Thyroid gland (tissue), 4 donors: Measurements from ENCODE around the gene KCNMA1. TPM values are rescaled to one million over a fixed set of nuclear protein-coding genes. Genes with fewer than 3 reads are reported as not detected.

Experiments
- DNase-seq, 2 donors: peaks; one replicate each; pipeline ENCODE4 v3.0.0-alpha.2; 2019
- H3K27ac ChIP-seq, 3 donors: fragments of 200-600 bp; sonication (generic); 1 replicate in 2 of 3; 2 replicates in 1 of 3; pipeline ENCODE4 v1.5.1; 2016 to 2019; ENCODE audit warnings: mild to moderate bottlenecking in 1 of 3, moderate library complexity in 1 of 3
- H3K27me3 ChIP-seq: fragments of 200-600 bp; sonication (generic); one replicate; pipeline ENCODE4 v1.5.1; 2019
- H3K36me3 ChIP-seq, 2 donors: fragments of 200-600 bp; sonication (generic); one replicate each; pipeline ENCODE4 v1.5.1; 2016 to 2019
- H3K4me1 ChIP-seq, 2 donors: fragments of 200-600 bp; sonication (generic); one replicate each; pipeline ENCODE4 v1.5.1; 2017 to 2019
- H3K4me3 ChIP-seq, 3 donors: fragments of 200-600 bp; sonication (generic); replicated peaks in 1 of 3; 1 replicate in 2 of 3; 2 replicates in 1 of 3; pipeline ENCODE4 v1.5.1; 2016; ENCODE audit warnings: mild to moderate bottlenecking in 1 of 3
- H3K9me3 ChIP-seq: fragments of 200-600 bp; sonication (generic); one replicate; pipeline ENCODE4 v1.5.1; 2017
- CTCF ChIP-seq, 6 experiments: fragments of 200-600 bp in 3 of 6; fragments of 450-650 bp in 3 of 6; sonication (generic) in 3 of 6; IDR thresholded peaks; one replicate each; pipeline ENCODE4 v1.5.1; 2016 to 2019; ENCODE audit warnings: antibody characterized with exemption in 6 of 6, mild to moderate bottlenecking in 2 of 6, inconsistent platforms in 1 of 6, moderate library complexity in 1 of 6
- POLR2A ChIP-seq, 2 donors: fragments of 450-650 bp; IDR thresholded peaks; one replicate each; pipeline ENCODE4 v1.6.1; 2017; ENCODE audit warnings: antibody characterized with exemption in 2 of 2, mild to moderate bottlenecking in 2 of 2, moderate library complexity in 1 of 2
- WGBS, 2 donors: methylation state at CpG; one replicate each; pipeline ENCODE4 v1.1.5; 2017; 5-methylcytosine and 5-hydroxymethylcytosine counted together
- intact Hi-C: fragments of 100-400 bp; cut with DNase I; formaldehyde crosslinking; loops from one replicate; pipeline ENCODE4 v1.15.1; 2023
- total RNA-seq, 4 donors: library from RNA; depleted of rRNA; stranded (reverse); fragments of >200 nt; gene quantifications; one replicate each; pipeline ENCODE4 v1.2.3, GENCODE V29; 2016

KCNMA1 gene
- total RNA-seq, 4 donors from 2014 or later, result 2.5 to 5.1 (median 3.6) TPM

GRCh38 chr10:76991621-76992020 lies 646.0 kb downstream of the KCNMA1 start:
- TF ChIP-seq CTCF (IDR thresholded peaks at IDR 0.05) (no peak), POLR2A (IDR thresholded peaks at IDR 0.05) (no peak)
- Histone ChIP-seq H3K36me3 (no peaks in the 10 kb centered on the region), H3K27ac (no peak overlapping the region), H3K27me3 (no peaks in the 10 kb centered on the region), H3K4me1 (no peaks in the 10 kb centered on the region), H3K9me3 (no peaks in the 10 kb centered on the region), H3K4me3 (no peak overlapping the region)
- no peak for DNase-seq
- 51 to 77% methylated on average over 2 of the region's 2 CpGs for WGBS, 2 donors
- intact Hi-C loops, result no loop called here

DNA sequence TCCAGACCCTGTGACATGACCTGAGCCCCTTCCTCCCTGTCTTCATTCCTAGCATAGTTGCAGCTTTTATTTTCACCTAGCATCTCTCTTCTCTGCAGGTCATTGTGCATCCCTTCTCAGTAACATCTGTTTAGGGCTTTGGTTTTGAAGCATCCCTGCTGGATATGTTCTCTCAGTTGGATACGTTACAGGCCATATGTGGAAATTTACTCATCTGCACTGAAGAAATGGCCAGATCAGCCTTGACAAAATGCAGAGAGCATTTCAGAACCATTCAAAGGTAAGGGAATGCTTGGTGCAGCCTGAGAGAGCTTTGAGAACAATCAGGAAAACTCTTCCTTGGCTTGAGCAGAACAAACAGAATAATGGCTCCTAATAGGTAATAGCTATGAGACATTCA lies 647.0 kb downstream of the KCNMA1 start:
- intact Hi-C loops, result no loop called here
- no peak overlapping the region for H3K4me3 ChIP-seq
- WGBS, 2 donors, result 95 to 100% methylated on average over 1 of the region's 1 CpG

DNA sequence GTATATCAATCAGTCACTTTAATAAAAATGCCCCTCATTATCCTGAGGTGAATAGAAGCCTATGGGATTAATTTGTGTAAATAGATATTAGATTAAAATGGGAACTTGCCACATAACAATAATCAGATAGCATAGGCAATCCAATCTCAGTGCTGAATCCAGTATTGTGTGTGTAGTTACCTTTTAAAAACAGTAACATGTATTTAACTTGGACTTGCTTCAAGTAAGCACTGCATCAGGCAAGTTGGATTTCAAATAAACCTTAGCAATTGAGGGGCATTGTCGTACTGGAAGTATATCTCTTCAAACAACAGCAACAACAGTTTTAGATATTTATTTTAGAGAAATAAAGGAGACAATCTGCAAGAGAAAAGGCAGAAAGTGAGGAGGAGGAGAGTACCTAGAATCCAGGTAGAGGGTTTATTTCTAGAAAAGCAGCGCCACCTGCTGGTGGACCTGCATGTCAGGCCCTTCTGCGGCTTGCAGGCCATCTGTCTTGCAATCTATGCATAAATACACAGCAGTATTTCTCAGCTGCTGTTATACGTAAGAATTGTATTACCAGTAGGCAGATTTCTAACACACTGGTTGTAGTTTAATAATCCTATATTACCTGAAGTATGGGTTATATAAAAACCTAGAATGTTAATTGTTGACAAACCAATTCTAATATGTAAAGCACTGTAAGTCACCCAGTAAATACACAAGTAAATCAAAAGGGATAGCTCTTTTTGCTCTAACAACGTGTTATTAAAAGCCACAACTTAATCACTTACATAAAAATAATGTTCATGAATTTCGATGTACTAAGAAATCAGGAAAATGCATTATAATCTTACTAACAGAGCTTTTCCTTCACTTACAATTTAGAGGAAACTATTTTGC lies 652.8 kb downstream of the KCNMA1 start:
- no peak overlapping the region for H3K4me3 ChIP-seq
- intact Hi-C loops, result no loop called here
- no peaks in the 10 kb centered on the region for H3K4me1 ChIP-seq
- no peaks in the 10 kb centered on the region for H3K36me3 ChIP-seq
- peak; percentile 65 to 80 for DNase-seq
- 16 to 19% methylated on average over 6 of the region's 6 CpGs for WGBS, 2 donors
- TF ChIP-seq POLR2A (IDR thresholded peaks at IDR 0.05) (no peak), CTCF (IDR thresholded peaks at IDR 0.05) (peak; percentile 58 to 93 (median 66))
- H3K27me3 ChIP-seq, result no peaks in the 10 kb centered on the region
- H3K27ac ChIP-seq, result no peak overlapping the region
- H3K9me3 ChIP-seq, result no peaks in the 10 kb centered on the region

More for the DNA sequence above, 647.0 kb downstream of the KCNMA1 start:
- DNase-seq, result no peak
- Histone ChIP-seq H3K36me3 (no peaks in the 10 kb centered on the region), H3K9me3 (no peaks in the 10 kb centered on the region), H3K27ac (no peak overlapping the region), H3K27me3 (no peaks in the 10 kb centered on the region), H3K4me1 (no peaks in the 10 kb centered on the region)
- TF ChIP-seq POLR2A (IDR thresholded peaks at IDR 0.05) (no peak), CTCF (IDR thresholded peaks at IDR 0.05) (no peak)

GRCh38 chr10:76983624-76984023 lies 654.0 kb downstream of the KCNMA1 start:
- Histone ChIP-seq H3K4me3 (no peak overlapping the region), H3K27ac (no peak overlapping the region), H3K36me3 (no peaks in the 10 kb centered on the region), H3K4me1 (no peaks in the 10 kb centered on the region), H3K9me3 (no peaks in the 10 kb centered on the region), H3K27me3 (no peaks in the 10 kb centered on the region)
- 89% methylated on average over 3 of the region's 3 CpGs for WGBS, 2 donors
- intact Hi-C loops, result no loop called here
- DNase-seq, result no peak
- TF ChIP-seq POLR2A (IDR thresholded peaks at IDR 0.05), result no peak
- no peak for TF ChIP-seq CTCF (IDR thresholded peaks at IDR 0.05)

DNA sequence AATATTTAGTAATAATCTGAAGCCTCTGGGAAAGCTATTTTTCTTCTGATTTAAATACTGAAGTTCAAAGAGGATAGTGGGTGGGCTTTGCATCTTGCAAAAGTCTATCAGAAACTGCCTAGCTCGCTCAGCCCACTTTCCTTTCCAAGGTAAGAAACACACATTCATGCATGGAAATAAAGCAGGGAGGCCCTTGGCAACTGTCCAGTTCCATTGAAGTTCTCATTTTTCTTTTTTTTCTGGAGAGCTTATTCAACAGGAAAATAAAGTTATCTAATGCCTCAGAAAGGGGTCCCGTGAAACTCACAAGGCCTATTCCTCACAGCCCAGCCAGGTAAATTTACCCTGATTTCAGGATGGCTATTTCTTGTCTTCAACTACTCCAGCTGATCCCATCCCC lies 654.9 kb downstream of the KCNMA1 start:
- peak; percentile 5 to 13 for DNase-seq
- H3K36me3 ChIP-seq, result no peaks in the 10 kb centered on the region
- H3K4me3 ChIP-seq, result no peak overlapping the region
- no peak for TF ChIP-seq CTCF (IDR thresholded peaks at IDR 0.05)
- TF ChIP-seq POLR2A (IDR thresholded peaks at IDR 0.05), result no peak
- H3K27ac ChIP-seq, result no peak overlapping the region
- intact Hi-C loops, result no loop called here
- H3K9me3 ChIP-seq, result no peaks in the 10 kb centered on the region
- 82 to 84% methylated on average over 2 of the region's 2 CpGs for WGBS, 2 donors
- H3K4me1 ChIP-seq, result no peaks in the 10 kb centered on the region
- H3K27me3 ChIP-seq, result no peaks in the 10 kb centered on the region
